Middle frontal gyrus (tissue), 1 donor: ENCODE measurements around the gene FNDC3B.
"Not testable (repeated sequence)": the region's sequence is repeated elsewhere in the genome, so short reads cannot be mapped to it uniquely, and the experiment has no call there.

Experiments
- DNase-seq: peaks from one replicate; pipeline ENCODE4 v3.0.0-alpha.2; 2015; ENCODE audit warnings: low spot score; ENCODE audit errors: extremely low spot score

FNDC3B gene

DNA sequence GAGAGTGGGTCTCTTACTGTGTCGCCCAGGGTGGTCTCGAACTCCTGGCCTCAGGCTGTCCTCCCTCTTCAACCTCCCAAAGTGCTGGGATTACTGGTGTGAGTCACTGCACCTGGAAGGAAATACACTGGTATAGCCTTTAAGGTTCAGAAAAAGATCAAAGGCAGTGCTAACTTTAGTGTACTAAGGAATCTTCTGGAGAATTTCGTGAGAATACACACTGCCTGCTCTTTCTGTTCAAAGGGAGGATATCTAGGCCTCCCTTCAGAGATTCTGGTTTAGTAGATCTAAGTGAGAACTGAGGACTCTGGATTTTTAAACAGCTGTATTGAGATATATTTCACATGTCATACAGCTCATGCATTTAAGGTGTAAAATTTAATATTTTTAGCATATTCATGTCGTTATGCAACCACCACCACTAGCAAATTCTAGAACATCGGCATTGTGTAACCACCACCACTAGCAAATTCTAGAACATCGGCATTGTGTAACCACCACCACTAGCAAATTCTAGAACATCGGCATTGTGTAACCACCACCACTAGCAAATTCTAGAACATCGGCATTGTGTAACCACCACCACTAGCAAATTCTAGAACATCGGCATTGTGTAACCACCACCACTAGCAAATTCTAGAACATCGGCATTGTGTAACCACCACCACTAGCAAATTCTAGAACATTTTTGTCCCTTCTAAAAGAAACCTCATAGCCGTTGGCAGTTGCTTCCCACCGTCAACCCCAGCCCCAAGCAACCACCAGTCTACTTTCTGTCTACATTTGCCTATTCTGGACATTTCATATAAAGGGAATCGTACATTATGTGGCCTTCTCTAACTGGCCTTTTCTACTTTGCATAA lies 54.4 kb downstream of the FNDC3B start:
- not testable (repeated sequence) for DNase-seq

GRCh38 chr3:172094621-172095557 lies 55.5 kb downstream of the FNDC3B start:
- no peak for DNase-seq

DNA sequence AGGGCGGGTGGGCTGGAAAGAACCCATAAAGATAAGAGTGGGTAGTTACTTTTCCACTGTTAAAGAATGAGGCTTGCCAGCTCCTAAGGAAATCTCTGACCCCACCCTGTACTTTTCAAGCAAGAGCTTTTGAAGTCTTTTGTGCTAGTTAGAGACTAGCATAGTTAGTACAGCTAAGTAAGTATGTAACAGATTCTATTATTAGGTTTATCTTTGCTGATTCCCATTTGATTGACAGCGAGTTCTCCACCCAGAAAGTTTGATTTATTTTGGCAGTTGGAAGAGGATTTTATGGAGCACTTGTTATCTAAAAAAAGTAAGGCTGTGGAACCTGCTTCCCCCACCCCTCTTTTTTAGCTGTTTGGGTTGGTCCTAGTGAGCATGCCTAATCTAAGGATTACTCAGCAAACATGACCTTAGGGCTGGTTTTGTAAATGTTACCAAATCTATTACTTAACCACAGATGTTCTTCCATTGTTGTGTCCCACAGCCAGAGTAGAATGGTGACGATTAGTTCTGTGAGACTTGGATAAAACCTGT lies 57.6 kb downstream of the FNDC3B start:
- DNase-seq: no peak

DNA sequence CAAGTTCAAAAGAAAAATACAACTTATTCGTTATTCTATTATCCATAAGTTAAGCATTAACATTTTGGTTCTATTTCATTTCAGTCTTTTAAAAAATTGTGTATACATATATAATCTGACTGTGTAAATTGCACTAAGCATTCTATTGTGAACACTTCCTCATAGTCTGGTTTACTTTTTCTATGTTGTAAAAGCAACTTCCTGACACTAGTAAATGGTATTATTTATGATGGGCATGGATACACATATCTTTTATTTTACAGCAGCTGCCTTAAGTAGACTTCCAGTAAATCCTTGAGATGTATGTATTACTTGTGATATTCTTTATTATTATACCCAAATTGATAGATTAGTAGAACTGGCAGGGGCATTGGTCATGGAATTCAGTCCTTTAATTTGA lies 58.2 kb downstream of the FNDC3B start:
- no peak for DNase-seq

GRCh38 chr3:172098698-172099494 lies 59.5 kb downstream of the FNDC3B start:
- DNase-seq: no peak

GRCh38 chr3:172099495-172099808 lies 60.1 kb downstream of the FNDC3B start:
- DNase-seq: no peak

GRCh38 chr3:172100482-172100881 lies 61.1 kb downstream of the FNDC3B start:
- DNase-seq: no peak

- DNase-seq: no peak
Measured at GRCh38 chr3:172101107-172101506, 61.7 kb downstream of the FNDC3B start.

DNA sequence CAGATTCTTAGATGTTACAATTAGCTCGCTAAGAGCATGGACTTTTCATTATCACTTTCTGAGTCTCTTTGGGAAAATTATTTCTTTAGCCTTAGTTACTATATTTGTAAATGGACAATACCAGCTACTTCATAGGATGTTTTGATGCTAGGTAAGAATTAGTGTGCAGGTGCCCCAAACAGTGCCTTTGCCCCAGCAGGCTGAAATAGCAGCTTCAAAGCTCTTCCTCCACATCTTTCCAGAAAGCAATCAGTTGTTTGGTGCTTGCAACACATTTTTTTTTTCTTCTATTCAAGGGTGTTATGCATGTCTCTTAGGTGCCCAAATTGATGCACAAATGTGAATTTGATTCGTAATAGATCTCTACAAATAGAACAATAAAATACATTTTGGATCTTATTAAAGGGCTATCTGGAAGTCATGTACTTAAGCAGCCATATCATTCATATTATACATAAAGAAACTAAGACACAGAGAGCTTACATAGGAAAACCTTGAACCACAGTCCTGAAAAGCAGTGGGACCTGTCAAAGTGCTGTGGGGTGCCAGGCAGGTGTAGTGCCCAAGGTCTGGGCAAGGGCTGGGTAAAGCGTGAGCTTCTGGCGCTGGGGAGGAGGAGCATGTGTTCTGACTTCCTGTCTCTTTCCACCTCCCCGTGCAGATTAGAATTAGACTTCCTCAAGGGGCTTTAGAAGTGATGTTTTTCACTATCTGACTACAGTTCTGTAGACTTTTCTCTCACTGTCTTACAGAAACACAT lies 62.9 kb downstream of the FNDC3B start:
- DNase-seq: no peak

GRCh38 chr3:172102883-172103310 lies 63.5 kb downstream of the FNDC3B start:
- DNase-seq: no peak

DNA sequence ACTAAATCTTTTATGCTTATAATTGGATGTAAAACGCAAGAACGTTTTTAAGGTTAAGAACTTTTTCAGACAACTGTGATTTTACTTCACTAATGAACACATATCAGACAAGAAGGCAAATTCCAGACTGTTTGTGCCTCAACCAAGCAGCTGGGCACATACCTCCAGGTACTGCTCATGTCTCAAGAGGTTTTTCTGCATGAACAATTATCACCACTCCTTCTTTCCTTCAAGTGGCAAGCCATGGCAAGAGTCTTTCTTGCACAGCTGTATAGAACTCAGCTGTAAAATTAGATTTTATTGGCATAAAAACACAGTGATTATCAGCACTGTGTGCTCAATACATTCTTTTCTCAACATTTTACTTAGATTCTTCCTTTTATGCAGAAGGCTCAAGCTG lies 64.3 kb downstream of the FNDC3B start:
- DNase-seq: no peak

- DNase-seq: no peak
Measured at GRCh38 chr3:172104471-172105072, 65.2 kb downstream of the FNDC3B start.

- no peak for DNase-seq
Measured at GRCh38 chr3:172106037-172106954, 66.9 kb downstream of the FNDC3B start.

GRCh38 chr3:172106989-172107388 lies 67.6 kb downstream of the FNDC3B start:
- DNase-seq: no peak

- DNase-seq: no peak
Measured at GRCh38 chr3:172107403-172107802, 68.0 kb downstream of the FNDC3B start.

GRCh38 chr3:172110127-172110779 lies 70.9 kb downstream of the FNDC3B start:
- no peak for DNase-seq

- DNase-seq: no peak
Measured at GRCh38 chr3:172111163-172111562, 71.8 kb downstream of the FNDC3B start.

- no peak for DNase-seq
Measured at GRCh38 chr3:172112078-172112733, 72.8 kb downstream of the FNDC3B start.
